GM12892 (cell line): ENCODE measurements around the gene SH3TC1.

Experiments used
- DNase-seq: peaks from one replicate; pipeline ENCODE4 v3.0.0; 2011; ENCODE audit not compliant: insufficient read length
- FAIRE-seq: peaks from 2 replicates; lab custom pipeline; 2011; peaks lifted over from hg19 to GRCh38; lab: Jason Lieb, UNC
- POLR2A ChIP-seq: IDR thresholded peaks from 2 replicates; pipeline ENCODE4 v1.6.1; 2011; ENCODE audit warnings: low read depth, low read length, control low read depth
- POLR2AphosphoS5 ChIP-seq: IDR thresholded peaks from 2 replicates; pipeline ENCODE4 v1.6.1; 2011; ENCODE audit warnings: low read depth, low read length, control low read depth
- TAF1 ChIP-seq: IDR thresholded peaks from 2 replicates; pipeline ENCODE4 v1.6.1; 2011; ENCODE audit warnings: low read depth, mild to moderate bottlenecking, control low read depth, low read length, borderline replicate concordance

Gene SH3TC1

GRCh38 chr4:8245884-8246833, 47.1 kb downstream of the SH3TC1 start:
- FAIRE-seq = no peak
- no peak for TF ChIP-seq POLR2A
- no peak for TF ChIP-seq TAF1
- TF ChIP-seq POLR2AphosphoS5 = no peak
- DNase-seq = no peak

- DNase-seq = no peak
- FAIRE-seq = no peak
- TF ChIP-seq POLR2A = no peak
- no peak for TF ChIP-seq TAF1
- no peak for TF ChIP-seq POLR2AphosphoS5
Observed at GRCh38 chr4:8247047-8247930, 48.2 kb downstream of the SH3TC1 start.

GRCh38 chr4:8248091-8248490, 49.0 kb downstream of the SH3TC1 start:
- FAIRE-seq (no peak), DNase-seq (no peak)
- TF ChIP-seq TAF1 (no peak), POLR2A (no peak), POLR2AphosphoS5 (no peak)

- FAIRE-seq (no peak), DNase-seq (no peak)
- no peak for TF ChIP-seq POLR2AphosphoS5
- TF ChIP-seq POLR2A = no peak
- TF ChIP-seq TAF1 = no peak
Observed at GRCh38 chr4:8250227-8250626, 51.1 kb downstream of the SH3TC1 start.

- no peak for FAIRE-seq
- DNase-seq = no peak
- TF ChIP-seq POLR2A = no peak
- TF ChIP-seq POLR2AphosphoS5 = no peak
- TF ChIP-seq TAF1 = no peak
Observed at GRCh38 chr4:8250637-8251036, 51.5 kb downstream of the SH3TC1 start.

- TF ChIP-seq POLR2AphosphoS5 (no peak), TAF1 (no peak), POLR2A (no peak)
- DNase-seq (no peak), FAIRE-seq (no peak)
Observed at GRCh38 chr4:8251110-8251883, 52.2 kb downstream of the SH3TC1 start.

- DNase-seq (no peak), FAIRE-seq (no peak)
- TF ChIP-seq POLR2A = no peak
- TF ChIP-seq TAF1 = no peak
- no peak for TF ChIP-seq POLR2AphosphoS5
Observed at GRCh38 chr4:8252301-8253173, 53.4 kb downstream of the SH3TC1 start.

- no peak for DNase-seq
- FAIRE-seq = no peak
- TF ChIP-seq POLR2A = no peak
Observed at GRCh38 chr4:8254076-8254475, 55.0 kb downstream of the SH3TC1 start.

- no peak for DNase-seq
- no peak for FAIRE-seq
- TF ChIP-seq TAF1 (no peak), POLR2A (no peak), POLR2AphosphoS5 (no peak)
Observed at GRCh38 chr4:8255698-8256441, 56.8 kb downstream of the SH3TC1 start.
